ENCODE data around the gene IMMP2L.
"Not testable (repeated sequence)": the region's sequence is repeated elsewhere in the genome, so short reads cannot be mapped to it uniquely, and the experiment has no call there.

IMMP2L gene

DNA sequence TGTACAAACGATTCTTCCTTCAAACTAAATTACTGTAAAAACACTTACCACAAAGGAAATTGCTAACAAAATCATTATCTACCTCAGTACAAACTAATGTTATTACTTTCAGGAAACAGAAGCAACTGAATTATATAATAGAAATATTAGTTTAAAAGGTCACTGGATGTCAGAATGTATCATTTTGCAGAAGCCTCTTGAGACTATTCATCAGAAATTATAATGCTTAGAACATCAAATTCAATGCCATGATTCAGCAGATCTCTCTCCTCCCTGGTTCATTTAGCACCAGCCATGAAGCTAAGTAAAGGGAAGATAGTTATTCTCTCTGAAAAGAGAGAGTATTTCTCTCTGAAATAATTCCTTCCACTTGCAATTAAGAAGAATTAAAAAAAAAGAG is 223.3 kb downstream of the IMMP2L start:
- no peak for DNase-seq (ENCODE audit: low read depth, low spot score)

DNA sequence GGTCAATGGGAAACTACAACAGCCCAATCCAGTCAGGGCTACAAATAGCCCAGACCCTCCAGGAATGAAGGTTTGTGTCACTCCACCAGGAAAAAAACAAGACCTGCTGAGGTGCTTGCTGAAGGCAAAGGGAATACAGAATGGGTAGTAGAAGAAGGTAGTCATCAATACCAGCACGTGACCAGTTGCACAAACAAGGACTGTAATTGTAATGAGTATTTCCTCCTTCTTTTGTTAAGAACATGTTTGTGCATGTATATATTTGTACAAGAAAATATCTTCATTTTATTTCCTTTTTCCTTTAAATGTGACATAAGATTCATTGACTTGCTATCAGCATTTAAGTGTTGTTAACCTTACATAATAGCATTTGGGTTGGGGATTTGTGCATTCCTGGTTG is 229.3 kb downstream of the IMMP2L start:
- DNase-seq (ENCODE audit: low read depth, low spot score) = no peak

DNA sequence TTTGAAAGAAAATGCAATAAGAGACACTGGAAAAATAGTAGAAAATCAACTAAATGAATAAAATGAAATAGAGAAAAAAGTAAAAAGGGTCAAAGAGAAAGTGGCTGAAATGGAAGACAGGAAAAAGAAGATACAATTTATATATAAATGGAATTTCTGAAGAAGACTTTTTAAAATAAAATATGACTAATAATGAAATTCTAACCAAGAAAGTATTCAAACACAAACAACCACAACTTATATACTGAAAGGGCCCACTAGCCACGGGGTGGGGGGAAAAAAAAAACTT is 232.1 kb downstream of the IMMP2L start:
- no peak for DNase-seq (ENCODE audit: low read depth, low spot score)

DNA sequence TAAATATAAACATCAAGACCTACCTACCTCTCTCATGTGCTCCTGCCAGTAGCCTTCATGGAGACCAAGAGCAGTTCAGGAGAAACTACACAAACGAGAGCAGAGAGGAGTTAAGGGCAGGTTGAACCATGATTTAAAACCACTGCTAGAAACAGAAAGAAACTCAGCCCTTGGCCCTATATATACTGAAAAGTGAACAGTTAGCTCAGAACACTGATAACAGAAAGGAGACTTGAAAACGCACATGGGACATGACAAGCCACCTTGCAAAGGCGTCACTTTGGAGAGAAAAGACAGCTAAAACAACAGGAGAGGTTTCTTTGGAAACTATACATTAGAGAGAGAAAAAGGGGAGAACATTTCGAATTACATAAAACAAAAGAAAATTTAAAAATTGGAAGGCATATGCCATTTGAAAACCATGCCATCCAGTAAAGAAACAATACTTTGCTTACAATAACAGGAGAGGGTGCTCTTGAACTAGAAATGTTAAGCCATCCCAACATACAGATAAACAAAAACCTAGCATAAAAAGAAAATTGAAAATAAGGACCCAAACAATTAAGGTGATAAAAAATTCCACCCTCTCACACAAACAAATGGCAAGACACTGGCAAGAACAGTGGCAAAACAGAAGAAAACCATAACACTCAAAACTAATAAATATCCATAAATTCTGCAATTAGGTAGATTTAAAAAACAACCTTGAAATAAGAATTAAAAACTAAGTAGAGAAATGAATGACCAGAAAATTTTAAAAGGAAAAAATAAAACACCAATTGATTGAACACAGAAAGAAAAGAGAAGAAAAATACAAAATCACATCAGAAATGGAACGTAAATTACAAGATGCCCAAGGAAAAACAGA is 232.7 kb downstream of the IMMP2L start:
- DNase-seq (ENCODE audit: low read depth, low spot score) = no peak

DNA sequence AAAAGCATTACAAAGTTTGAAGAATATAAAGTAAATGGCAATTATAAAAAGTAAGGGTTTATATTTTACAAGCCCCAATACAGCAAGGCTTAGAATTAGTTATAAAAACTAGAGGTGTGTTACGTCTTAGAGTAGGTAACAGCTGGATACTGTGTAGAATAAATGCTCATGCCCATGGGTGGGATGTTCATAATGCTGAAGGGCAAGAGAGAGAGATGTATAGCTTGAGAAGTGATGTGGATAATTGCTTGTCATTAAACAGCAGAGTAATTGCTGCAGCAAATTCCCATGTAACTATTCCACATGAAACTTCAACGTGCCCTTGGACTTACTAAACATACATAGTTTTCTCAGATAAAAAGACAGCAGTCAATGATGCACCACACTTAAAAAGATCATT is 233.8 kb downstream of the IMMP2L start:
- no peak for DNase-seq (ENCODE audit: low read depth, low spot score)

DNA sequence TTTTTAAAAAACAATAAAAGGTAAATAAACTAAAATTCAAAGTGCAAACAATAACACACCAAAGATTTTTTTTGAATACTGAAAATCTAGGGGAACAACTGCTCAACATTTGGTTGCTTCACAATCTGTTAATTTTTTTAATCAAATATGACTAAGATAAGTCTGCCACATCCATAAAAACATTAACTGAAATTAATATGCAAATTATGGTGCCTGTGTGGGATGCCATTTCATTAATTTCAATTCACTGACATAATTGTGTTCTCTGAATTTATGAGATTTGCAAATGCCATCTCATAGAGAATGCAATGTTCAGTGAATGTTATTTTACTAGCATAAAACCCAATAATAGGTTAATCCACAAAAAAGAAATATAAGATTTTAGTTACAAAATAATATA is 237.5 kb downstream of the IMMP2L start:
- DNase-seq (ENCODE audit: low read depth, low spot score) = no peak

DNA sequence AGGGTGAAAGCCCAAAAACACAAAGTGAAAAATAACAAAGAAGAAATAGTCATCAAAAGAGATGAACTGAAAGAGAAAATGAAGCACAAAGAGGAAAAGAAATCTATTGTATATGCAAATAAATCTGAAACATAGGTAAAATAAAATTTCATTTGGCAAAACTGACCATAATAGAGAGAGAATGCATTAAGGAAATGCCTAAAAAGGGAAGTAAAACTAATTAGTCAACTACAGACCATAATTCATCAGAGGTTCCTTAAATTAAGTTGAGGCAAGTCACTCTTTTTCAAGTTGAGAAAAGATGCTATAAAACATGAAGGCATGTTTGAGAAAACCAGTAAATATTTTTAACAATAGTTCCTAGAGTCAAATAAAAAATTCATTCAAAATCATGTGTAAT is 238.1 kb downstream of the IMMP2L start:
- no peak for DNase-seq (ENCODE audit: low read depth, low spot score)

DNA sequence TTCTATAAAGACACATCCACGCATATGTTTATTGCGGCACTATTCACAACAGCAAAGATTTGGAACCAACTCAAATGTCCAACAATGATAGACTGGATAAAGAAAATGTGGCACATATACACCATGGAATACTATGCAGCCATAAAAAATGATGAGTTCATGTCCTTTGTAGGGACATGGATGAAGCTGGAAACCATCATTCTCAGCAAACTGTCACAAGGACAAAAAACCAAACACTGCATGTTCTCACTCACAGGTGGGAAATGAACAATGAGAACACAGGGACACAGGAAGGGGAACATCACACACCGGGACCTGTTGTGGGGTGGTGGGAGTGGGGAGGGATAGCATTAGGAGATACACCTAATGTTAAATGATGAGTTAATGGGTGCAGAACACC is 238.6 kb downstream of the IMMP2L start:
- not testable (repeated sequence) for DNase-seq (ENCODE audit: low read depth, low spot score)

DNA sequence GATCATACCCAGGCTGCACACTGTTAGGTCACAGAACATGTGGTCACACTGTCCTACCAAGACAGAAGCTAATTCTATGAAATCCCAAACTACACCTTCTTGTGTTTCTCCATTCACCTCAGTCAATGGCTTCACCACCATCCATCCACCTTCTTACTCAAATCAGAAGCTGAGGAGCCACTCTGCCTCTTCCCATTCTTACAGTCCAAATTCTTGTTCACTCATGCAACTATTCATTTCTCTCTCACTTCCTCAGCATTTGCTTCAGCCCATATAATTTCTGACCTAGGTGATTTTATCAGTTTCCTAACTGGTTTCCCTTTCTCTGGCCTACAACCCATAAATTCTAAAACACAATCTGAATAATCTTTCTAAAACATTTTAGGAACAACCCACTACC is 242.2 kb downstream of the IMMP2L start:
- no peak for DNase-seq (ENCODE audit: low read depth, low spot score)

DNA sequence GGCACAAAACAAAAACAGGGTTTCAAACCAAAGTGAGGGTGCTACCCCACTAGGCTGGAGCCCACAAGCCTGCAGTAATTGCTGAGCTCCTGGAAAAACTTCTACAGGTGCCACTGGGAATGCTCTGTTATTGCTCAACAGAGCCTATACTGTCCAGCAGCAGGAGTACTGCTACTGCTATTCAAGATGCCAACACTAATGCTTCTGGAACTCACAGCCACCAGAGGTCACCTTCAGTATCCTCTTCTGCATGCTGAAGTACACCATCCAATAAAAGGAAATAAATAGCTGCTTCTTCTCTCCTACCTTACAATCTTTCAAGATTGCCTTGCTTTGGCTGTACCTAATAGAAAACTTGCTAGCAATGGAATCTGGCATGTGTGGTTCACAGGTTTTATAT is 249.3 kb downstream of the IMMP2L start:
- DNase-seq (ENCODE audit: low read depth, low spot score) = peak; percentile 5

DNA sequence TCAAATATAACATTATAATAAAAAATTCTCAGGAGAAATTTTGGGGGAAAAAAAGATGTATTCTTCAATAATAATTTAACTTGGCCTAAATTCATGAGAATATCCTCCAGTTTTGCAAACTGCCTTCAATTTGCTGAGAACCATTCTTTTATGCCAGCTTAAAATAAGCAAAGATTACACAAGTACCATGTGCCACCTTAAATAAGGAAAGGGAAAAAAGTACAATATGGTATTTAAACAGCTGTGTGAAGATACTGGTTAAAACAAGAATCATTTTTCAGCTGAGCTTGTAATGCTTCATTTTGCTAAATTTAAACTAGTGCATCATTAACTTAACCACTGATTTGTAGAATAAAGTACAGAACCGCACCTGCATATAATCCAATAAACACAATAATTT is 253.6 kb downstream of the IMMP2L start:
- DNase-seq (ENCODE audit: low read depth, low spot score) = no peak

DNA sequence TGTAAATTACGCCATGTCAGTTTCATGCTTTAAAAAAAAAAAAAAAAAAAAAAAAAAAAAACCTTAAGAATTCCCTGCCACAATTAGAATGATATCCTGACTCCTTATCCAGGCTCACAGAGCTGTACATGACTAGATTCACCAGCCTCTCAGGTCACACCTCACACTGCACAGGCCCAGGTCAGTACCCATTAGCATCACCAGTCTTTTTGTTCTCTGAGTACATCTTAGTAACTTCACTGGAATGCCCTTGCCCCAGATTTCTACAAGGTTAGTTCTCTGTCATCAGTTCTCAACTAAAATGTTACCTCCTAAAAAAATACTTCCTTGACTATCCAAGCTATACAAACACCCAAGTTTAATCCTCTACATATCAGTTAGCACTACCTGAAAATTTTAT is 260.4 kb downstream of the IMMP2L start:
- no peak for DNase-seq (ENCODE audit: low read depth, low spot score)

DNA sequence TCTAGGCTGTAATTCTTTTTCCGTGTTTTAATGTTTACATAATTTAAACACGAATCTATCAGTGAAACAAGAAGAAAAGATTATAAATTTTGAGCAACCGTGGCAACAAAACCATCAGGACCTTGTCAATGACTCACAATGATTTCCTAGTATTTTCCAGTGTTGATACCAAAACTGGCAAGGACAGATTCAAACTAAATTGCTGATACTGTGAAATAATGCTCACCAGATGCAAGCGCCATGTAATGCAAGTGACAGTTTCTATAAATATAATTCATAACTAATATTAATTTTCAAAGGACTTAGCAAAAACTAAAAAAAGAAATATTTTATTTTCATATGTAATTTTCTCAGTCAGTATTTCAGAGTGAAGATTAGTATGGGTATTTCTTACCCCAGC is 267.8 kb downstream of the IMMP2L start:
- DNase-seq (ENCODE audit: low read depth, low spot score) = no peak

DNA sequence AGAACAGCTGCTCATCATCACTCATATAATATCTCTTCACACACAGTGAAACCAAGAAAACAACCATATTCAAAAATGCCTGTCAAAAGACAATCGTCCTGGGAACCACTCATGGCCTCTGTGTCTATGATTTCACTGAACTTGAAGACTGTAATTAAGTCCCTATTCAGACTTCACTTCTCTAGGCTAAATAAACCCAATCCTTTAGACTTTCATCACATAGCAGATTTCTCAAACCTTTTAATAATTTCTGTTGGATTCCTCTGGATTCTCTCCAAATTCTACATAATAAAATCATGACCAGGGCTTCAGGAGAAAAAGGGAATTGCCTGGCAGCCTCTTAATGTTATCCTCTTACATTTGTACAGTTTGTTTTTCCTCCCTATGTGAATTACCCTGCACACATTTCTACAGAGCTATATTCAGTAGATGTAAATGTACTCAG is 270.2 kb downstream of the IMMP2L start:
- peak; percentile 10 for DNase-seq (ENCODE audit: low read depth, low spot score)

DNA sequence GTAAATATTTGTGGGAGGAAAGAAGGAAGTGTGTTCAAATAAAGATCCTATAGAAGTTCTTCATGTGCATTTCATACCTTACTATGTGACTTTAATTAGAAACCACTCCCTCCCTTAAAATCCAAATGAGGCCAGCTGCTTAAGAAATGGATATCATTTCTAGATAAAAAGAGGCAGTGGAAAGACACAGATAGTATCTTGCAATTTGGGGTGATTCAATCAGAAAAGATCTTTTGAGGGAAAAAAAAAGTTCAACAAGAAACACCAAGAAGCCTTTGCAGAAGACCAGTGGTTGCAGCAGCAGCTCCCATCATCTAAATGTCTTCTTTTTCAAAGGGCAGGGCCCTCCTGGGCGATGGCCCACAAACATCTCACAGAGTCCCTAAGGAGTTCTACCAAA is 271.3 kb downstream of the IMMP2L start:
- DNase-seq (ENCODE audit: low read depth, low spot score) = no peak

DNA sequence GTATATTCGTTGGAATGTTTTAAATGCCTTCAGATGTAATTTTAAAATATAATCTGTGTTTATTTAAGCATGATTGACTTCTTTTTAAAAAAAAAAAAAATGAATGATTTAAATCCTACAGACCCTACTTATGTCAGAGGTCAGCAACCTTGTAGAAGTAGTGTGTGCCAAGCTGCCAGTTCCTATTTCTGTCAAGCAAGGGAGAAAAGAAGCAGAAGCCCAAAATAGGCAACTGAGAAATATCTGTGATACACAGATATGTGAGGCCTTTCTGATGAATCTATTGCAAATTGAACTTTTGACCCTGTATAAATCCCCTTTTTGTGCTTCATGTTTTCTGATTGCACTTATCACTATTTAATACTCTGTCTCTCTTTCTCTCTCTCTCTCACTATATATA is 271.9 kb downstream of the IMMP2L start:
- no peak for DNase-seq (ENCODE audit: low read depth, low spot score)

DNA sequence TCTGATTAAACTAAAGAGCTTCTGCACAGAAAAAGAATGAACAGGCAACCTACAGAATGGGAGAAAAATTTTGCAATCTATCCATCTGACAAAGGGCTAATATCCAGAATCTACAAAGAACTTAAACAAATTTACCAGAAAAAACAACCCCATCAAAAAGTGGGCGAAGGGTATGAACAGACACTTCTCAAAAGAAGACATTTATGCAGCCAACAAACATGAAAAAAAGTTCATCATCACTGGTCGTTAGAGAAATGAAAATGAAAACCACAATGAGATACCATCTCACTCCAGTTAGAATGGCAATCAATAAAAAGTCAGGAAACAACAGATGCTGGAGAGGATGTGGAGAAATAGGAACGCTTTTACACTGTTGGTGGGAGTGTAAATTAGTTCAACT is 273.9 kb downstream of the IMMP2L start:
- DNase-seq (ENCODE audit: low read depth, low spot score) = not testable (repeated sequence)

DNA sequence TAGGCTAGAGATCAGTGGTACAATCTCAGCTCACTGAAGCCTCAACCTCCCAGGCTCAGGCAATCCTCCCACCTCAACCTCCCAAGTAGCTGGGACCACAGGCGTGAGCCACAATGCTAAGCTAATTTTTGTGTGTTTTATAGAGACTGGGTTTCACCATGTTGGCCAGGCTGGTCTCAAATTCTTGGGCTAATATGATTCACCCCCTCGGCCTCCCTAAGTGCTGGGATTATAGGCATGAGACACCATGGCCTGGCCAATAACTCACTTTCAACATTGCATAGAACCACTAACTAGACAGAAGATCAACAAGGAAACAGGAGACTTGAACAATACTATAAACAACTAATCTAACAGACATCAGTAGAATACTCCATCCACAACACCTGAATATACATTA is 279.7 kb downstream of the IMMP2L start:
- DNase-seq (ENCODE audit: low read depth, low spot score) = no peak

DNA sequence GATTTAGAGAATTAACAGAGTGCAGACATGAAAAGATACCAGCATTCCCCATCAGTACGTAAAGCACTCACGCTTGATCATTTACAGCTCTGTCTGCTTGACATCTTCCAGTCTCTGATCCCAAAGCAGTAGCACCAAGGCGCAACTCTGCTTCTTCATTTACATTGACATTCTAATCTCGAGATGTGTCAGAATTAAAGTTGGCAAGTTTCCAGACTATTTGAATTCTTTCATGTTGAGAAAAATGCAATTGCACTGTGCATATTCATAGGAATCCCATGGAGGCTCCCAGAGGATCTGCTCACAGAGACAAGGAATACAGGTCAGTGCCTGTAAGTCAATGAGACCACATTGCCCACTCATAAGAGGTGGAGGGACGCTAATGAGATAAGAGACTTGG is 287.4 kb downstream of the IMMP2L start:
- DNase-seq (ENCODE audit: low read depth, low spot score) = peak; percentile 73

DNA sequence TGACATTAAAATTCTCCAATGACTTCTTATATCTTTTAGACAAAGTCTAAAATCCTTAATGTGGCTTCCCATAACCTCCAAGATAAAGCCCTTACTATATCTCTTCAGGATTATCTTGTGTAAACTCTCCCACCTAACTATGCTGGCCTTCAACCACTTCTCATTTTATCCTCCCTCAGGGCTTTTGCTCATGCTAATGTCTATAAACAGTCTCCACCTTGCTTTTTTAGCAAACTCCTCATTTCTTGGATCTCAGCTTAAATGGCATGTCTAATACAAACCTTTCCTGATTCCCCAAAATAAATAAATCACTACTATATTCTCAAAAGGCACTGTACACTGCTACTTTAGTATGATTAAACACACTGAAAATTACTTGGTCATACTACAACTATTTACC is 290.2 kb downstream of the IMMP2L start:
- no peak for DNase-seq (ENCODE audit: low read depth, low spot score)

DNA sequence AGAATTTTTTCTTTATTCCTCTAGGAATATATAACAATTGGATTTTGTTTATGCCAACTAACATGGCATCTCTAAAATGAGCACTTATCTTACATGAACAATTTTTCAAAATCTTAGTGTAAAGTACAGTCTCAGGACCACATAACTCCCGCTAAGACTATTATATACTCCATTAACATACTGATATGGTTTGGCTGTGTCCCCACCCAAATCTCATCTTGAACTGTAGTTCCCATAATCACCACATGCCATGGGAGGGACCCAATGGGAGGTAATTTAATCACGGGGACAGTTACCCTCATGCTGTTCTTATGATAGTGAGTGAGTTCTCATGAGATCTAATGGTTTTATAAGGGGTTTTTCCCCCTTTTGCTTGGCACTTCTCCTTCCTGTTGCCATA is 291.5 kb downstream of the IMMP2L start:
- DNase-seq (ENCODE audit: low read depth, low spot score) = not testable (repeated sequence)

DNA sequence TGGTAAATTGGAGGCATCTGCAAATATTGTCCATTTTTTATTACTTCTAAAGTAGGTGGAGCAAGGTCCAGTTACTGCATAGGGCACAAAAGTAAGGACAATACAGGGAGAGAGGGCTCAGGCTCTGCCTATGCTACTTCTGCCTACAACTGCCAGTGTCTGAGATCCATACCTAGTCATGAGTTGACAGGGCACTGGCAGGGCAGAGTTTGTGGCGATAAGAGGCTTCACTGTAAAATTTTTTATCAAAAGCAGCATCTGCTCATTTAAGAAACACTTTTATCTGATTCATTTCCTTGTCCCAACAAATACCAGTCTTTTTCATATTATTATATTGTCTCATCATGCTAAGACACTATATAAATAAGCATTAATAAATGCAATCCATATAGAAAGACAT is 293.4 kb downstream of the IMMP2L start:
- no peak for DNase-seq (ENCODE audit: low read depth, low spot score)

DNA sequence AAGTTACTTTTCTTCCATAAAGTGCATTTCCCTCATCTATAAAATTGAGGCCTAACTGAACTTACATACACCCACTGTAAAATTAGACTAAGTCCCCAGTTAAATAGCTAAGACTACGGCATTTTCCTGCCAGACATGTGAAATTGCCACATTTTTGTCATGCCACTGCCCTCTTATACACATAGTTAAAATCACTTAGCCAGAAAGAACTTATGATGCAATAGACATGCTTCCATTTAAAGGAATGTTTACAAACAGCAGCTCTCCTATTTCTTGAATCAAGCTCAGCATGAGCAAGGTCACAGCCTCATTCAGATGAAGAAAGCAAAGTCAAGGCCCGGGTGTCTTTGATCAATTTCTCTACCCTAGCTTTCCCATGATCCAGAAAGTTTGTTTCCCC is 295.7 kb downstream of the IMMP2L start:
- peak; percentile 67 for DNase-seq (ENCODE audit: low read depth, low spot score)

DNA sequence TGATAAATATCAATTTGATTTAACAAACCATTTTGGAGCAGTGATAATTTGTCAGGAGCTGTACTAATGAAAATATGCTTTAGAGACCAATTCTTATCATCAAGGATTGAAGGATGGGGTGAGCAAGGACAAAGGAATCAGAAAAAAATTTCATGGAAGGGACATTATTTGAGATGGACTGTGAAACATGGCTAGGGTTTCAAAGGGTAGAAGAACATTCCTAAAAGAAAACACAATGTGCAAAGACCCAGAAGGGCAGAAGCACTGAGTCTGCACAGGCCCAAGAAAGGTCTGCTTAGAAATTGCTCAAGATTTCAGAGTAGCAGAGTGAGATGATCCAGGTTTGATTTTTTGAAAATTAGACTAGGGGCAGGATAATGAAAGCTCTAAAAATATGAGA is 296.9 kb downstream of the IMMP2L start:
- DNase-seq (ENCODE audit: low read depth, low spot score) = no peak

Data from astrocyte of the hippocampus (primary cell).